Endothelial cell of umbilical vein (primary cell): ENCODE results near the gene ARHGEF37. TPM values are rescaled to one million over a fixed set of nuclear protein-coding genes. Genes with fewer than 3 reads are reported as not detected.

ENCODE experiments used
- BruUV-seq: library from RNA; stranded (reverse); fragments of 400-500 nt; replicated peaks from 2 replicates; lab custom pipeline; 2021; lab: Mats Ljungman, UMichigan
- CTCF ChIA-PET: fragments of 300-600, 350-600 bp; sonication (Branson Sonifier 250); formaldehyde crosslinking; loops from one replicate; lab custom pipeline; 2021; ENCODE audit warnings: antibody characterized with exemption, inconsistent platforms; lab: Charles Lee
- POLR2A ChIA-PET: fragments of 300-600, 350-600 bp; sonication (Branson Sonifier 250); formaldehyde crosslinking; loops from one replicate; lab custom pipeline; 2021; ENCODE audit warnings: antibody characterized with exemption, inconsistent platforms; lab: Charles Lee
- DNase-seq: peaks from one replicate; pipeline ENCODE4 v3.0.0-alpha.2; 2011; ENCODE audit warnings: low read depth, low spot score
- FAIRE-seq: peaks from 2 replicates; lab custom pipeline; 2011; peaks lifted over from hg19 to GRCh38; lab: Jason Lieb, UNC
- H2AFZ ChIP-seq: 2 replicates; pipeline ENCODE4 v1.6.0; 2012; ENCODE audit warnings: low read depth, low read length, control low read depth, inconsistent platforms
- H3K27ac ChIP-seq: 2 replicates; pipeline ENCODE4 v1.5.1; 2011; ENCODE audit warnings: low read depth, mild to moderate bottlenecking, control low read depth, low read length, moderate library complexity; ENCODE audit not compliant: insufficient read depth
- H3K27me3 ChIP-seq, 2 experiments: 2 replicates each; pipeline versions ENCODE4 v1.6.0 to v1.6.1; 2011; ENCODE audit warnings: low read length in 2 of 2, mixed read lengths in 1 of 2; ENCODE audit not compliant: control insufficient read depth in 2 of 2, insufficient read depth in 2 of 2
- H3K36me3 ChIP-seq, 2 experiments: 2 replicates in 1 of 2; 3 replicates in 1 of 2; pipeline ENCODE4 v1.5.1; 2011; ENCODE audit warnings: low read length in 2 of 2, mild to moderate bottlenecking in 1 of 2, moderate library complexity in 1 of 2; ENCODE audit not compliant: control insufficient read depth in 2 of 2, insufficient read depth in 2 of 2; ENCODE audit errors: extremely low read depth in 1 of 2
- H3K4me1 ChIP-seq: 3 replicates; pipeline ENCODE4 v1.5.1; 2011; ENCODE audit warnings: mild to moderate bottlenecking, low read length; ENCODE audit not compliant: control insufficient read depth, insufficient read depth; ENCODE audit errors: extremely low read depth
- H3K4me2 ChIP-seq: 2 replicates; pipeline ENCODE4 v1.6.1; 2011; ENCODE audit warnings: low read length, control low read depth, mixed read lengths; ENCODE audit not compliant: insufficient read depth
- H3K4me3 ChIP-seq, 3 experiments: fragments of 200-600 bp in 1 of 3; sonication (generic), shearing (Covaris generic) in 1 of 3; replicated peaks in 1 of 3; 2 replicates each; pipeline ENCODE4 v1.5.1; 2011 to 2016; ENCODE audit warnings: control low read depth in 3 of 3, low read length in 3 of 3, mild to moderate bottlenecking in 2 of 3, inconsistent platforms in 1 of 3, low read depth in 1 of 3, moderate library complexity in 1 of 3; ENCODE audit not compliant: insufficient read depth in 1 of 3
- H3K79me2 ChIP-seq: 2 replicates; pipeline ENCODE4 v1.6.0; 2012; ENCODE audit warnings: low read length, inconsistent platforms; ENCODE audit not compliant: control insufficient read depth, insufficient read depth
- H3K9ac ChIP-seq: replicated peaks from 2 replicates; pipeline ENCODE3; 2011; ENCODE audit warnings: low read length, control low read depth; ENCODE audit not compliant: insufficient read depth; ENCODE audit errors: extremely low read depth
- H3K9me1 ChIP-seq: replicated peaks from 3 replicates; pipeline ENCODE4 v1.6.0; 2011; ENCODE audit warnings: mild to moderate bottlenecking, low read length; ENCODE audit not compliant: control insufficient read depth, insufficient read depth; ENCODE audit errors: extremely low read depth
- H3K9me3 ChIP-seq: replicated peaks from 2 replicates; pipeline ENCODE4 v1.5.1; 2012; ENCODE audit warnings: low read length, inconsistent platforms; ENCODE audit not compliant: control insufficient read depth, insufficient read depth
- H4K20me1 ChIP-seq: replicated peaks from 2 replicates; pipeline ENCODE3; 2011; ENCODE audit warnings: mild to moderate bottlenecking, low read length; ENCODE audit not compliant: control insufficient read depth, insufficient read depth; ENCODE audit errors: extremely low read depth
- EZH2 ChIP-seq: IDR thresholded peaks from 2 replicates; pipeline ENCODE4 v1.6.1; 2012; ENCODE audit warnings: borderline replicate concordance, low read depth, mild to moderate bottlenecking, moderate library complexity, low read length, inconsistent platforms; ENCODE audit not compliant: severe bottlenecking
- FOS ChIP-seq: IDR thresholded peaks from 2 replicates; pipeline ENCODE4 v1.6.1; 2011; ENCODE audit warnings: mild to moderate bottlenecking, low read length, moderate library complexity, borderline replicate concordance; ENCODE audit not compliant: insufficient read depth
- GATA2 ChIP-seq: IDR thresholded peaks from 2 replicates; pipeline ENCODE4 v1.7.0; 2011; ENCODE audit warnings: low read depth, mild to moderate bottlenecking, moderate library complexity, mixed read lengths, low read length; ENCODE audit not compliant: insufficient read length, insufficient read depth
- JUN ChIP-seq: IDR thresholded peaks from 2 replicates; pipeline ENCODE4 v1.6.1; 2011; ENCODE audit warnings: borderline replicate concordance, low read depth; ENCODE audit not compliant: insufficient read length, insufficient read depth
- MYC ChIP-seq: IDR thresholded peaks from one replicate; pipeline ENCODE4 v1.6.1; 2011; ENCODE audit warnings: mild to moderate bottlenecking, low read depth, low read length
- POLR2A ChIP-seq: IDR thresholded peaks from 2 replicates; pipeline ENCODE4 v1.6.1; 2012; ENCODE audit warnings: low read depth, mild to moderate bottlenecking, control low read depth, low read length
- POLR2AphosphoS5 ChIP-seq: IDR thresholded peaks from 2 replicates; pipeline ENCODE4 v1.6.1; 2012; ENCODE audit warnings: low read depth, mild to moderate bottlenecking, control low read depth, low read length, moderate library complexity; ENCODE audit not compliant: insufficient read depth
- dilution Hi-C: fragments of 300-500 bp; cut with MboI; formaldehyde crosslinking; loops from one replicate; pipeline ENCODE4 v1.15.0; 2019; ENCODE audit warnings: low sequenced_read_pairs; ENCODE audit not compliant: extremely low pct_ligation_motif_present
- intact Hi-C: fragments of 100-400 bp; cut with micrococcal nuclease; formaldehyde crosslinking; loops from one replicate; pipeline ENCODE4 v1.10.0; 2022
- polyA plus RNA-seq, 4 experiments: library from polyadenylated mRNA; depleted of rRNA in 3 of 4; stranded (reverse) in 3 of 4; unstranded in 1 of 4; fragments of >200 nt; gene quantifications; 2 replicates each; pipeline versions ENCODE4 v1.2.1 to v1.2.3, GENCODE V29; 2011 to 2012; ENCODE audit warnings: missing spikeins in 1 of 4
- total RNA-seq: library from RNA; stranded (reverse); gene quantifications from 2 replicates; pipeline ENCODE4 v1.2.3, GENCODE V29; 2021
- TF ChIP-seq, protein P1 (sequence below), 2 donors: IDR thresholded peaks; 1 replicate in 1 of 2; 2 replicates in 1 of 2; pipeline ENCODE4 v1.5.1; 2011; ENCODE audit warnings: low read length in 2 of 2, mild to moderate bottlenecking in 2 of 2, moderate library complexity in 2 of 2, control low read depth in 1 of 2, inconsistent platforms in 1 of 2, low read depth in 1 of 2; ENCODE audit not compliant: insufficient read depth in 1 of 2; ENCODE audit errors: extremely low read depth in 1 of 2
- TF ChIP-seq, protein P2 (sequence below): IDR thresholded peaks from 2 replicates; pipeline ENCODE4 v1.6.1; 2011; ENCODE audit not compliant: insufficient read depth, insufficient read length

The ARHGEF37 gene
- total and polyA plus RNA-seq, 2 donors (not counting 3 experiments of a cell fraction or from before 2014, with no cell fraction given), result 4.9 to 7.0 TPM

DNA sequence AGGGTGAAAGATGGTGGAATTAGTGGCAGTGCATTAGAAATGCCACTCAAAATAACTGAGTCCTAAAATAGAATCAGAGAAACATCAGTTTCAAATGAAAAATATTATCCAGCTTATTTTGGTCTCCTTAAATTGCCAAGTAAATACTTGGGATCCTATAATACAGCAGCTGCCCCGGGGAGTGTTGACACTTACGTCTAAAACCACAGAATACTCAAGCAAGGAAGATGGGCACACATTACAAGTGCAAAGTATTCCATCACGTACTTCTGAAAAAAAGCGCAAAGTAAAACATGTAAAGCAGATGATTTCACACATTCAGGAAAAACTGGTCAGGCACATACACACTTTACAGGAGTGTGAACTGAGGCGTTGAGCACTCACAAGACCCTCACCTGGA lies 2.4 kb upstream of the ARHGEF37 start:
- ChIA-PET CTCF (interaction anchor here (1.2 to 5.5 kb wide), 3 partner anchors 14 to 39 kb away, joined by 5 to 40 read pairs (median 8); no protein-coding TSS in a partner anchor), POLR2A (no interaction called here)
- intact Hi-C loops (no loop called here), dilution Hi-C loops (no loop called here)
- no peak overlapping the region for H3K4me2 ChIP-seq
- no peak overlapping the region for H3K9ac ChIP-seq
- no peaks in the 10 kb centered on the region for H3K9me1 ChIP-seq
- no peaks in the 10 kb centered on the region for H3K9me3 ChIP-seq
- TF ChIP-seq, protein P1, sequence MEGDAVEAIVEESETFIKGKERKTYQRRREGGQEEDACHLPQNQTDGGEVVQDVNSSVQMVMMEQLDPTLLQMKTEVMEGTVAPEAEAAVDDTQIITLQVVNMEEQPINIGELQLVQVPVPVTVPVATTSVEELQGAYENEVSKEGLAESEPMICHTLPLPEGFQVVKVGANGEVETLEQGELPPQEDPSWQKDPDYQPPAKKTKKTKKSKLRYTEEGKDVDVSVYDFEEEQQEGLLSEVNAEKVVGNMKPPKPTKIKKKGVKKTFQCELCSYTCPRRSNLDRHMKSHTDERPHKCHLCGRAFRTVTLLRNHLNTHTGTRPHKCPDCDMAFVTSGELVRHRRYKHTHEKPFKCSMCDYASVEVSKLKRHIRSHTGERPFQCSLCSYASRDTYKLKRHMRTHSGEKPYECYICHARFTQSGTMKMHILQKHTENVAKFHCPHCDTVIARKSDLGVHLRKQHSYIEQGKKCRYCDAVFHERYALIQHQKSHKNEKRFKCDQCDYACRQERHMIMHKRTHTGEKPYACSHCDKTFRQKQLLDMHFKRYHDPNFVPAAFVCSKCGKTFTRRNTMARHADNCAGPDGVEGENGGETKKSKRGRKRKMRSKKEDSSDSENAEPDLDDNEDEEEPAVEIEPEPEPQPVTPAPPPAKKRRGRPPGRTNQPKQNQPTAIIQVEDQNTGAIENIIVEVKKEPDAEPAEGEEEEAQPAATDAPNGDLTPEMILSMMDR (IDR thresholded peaks at IDR 0.05; ENCODE audit: extremely low read depth in 1 of 2, insufficient read depth in 1 of 2, low read depth in 1 of 2, low read length in 2 of 2), result no peak
- TF ChIP-seq FOS (no peak), JUN (no peak), POLR2A (no peak), POLR2AphosphoS5 (no peak), MYC (no peak), EZH2 (no peak), GATA2 (no peak)
- TF ChIP-seq, protein P2, sequence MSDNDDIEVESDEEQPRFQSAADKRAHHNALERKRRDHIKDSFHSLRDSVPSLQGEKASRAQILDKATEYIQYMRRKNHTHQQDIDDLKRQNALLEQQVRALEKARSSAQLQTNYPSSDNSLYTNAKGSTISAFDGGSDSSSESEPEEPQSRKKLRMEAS, result no peak
- H3K27ac ChIP-seq, result no peak overlapping the region
- no peak overlapping the region for H3K4me3 ChIP-seq
- peaks cover 29% of the 10 kb centered on the region for H3K4me1 ChIP-seq
- no peaks in the 10 kb centered on the region for H4K20me1 ChIP-seq
- BruUV-seq, result no TSS peak
- H3K79me2 ChIP-seq, result no peaks in the 10 kb centered on the region
- H2AFZ ChIP-seq, result no peak overlapping the region
- DNase-seq (no peak), FAIRE-seq (no peak)
- H3K36me3 ChIP-seq, result no peaks in the 10 kb centered on the region
- H3K27me3 ChIP-seq, result no peaks in the 10 kb centered on the region
